ENCODE data around the gene MOB1B.

- TF ChIP-seq CTCF (IDR thresholded peaks at IDR 0.05) (no peak), POLR2AphosphoS5 (IDR thresholded peaks at IDR 0.05) (no peak), POLR2A (IDR thresholded peaks at IDR 0.05) (no peak), EP300 (IDR thresholded peaks at IDR 0.05) (no peak)
Measured at GRCh38 chr4:70984106-70984505, 81.9 kb downstream of the MOB1B start.
